Measurements from ENCODE around the gene CXXC4.

DNA sequence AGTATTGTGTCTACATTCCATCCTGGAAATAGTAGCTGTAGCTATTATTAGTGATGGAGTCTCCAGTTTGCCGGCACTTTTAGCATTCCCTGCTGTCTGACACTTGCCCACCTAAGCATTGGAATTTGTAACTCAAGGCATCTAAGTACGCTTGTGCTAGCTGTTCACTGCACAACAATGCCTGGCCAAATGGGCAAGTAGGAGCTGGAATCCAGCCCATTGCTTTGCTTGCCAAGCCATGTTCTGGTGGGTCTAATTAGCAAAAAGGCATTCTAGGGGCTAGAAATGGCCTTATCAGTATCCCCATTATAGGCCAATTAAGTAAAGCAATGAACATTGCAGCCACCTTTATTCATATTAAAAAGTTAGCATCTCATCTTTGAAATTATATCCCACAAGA, 7.8 kb upstream of the CXXC4 start:
- TF ChIP-seq, protein P1, sequence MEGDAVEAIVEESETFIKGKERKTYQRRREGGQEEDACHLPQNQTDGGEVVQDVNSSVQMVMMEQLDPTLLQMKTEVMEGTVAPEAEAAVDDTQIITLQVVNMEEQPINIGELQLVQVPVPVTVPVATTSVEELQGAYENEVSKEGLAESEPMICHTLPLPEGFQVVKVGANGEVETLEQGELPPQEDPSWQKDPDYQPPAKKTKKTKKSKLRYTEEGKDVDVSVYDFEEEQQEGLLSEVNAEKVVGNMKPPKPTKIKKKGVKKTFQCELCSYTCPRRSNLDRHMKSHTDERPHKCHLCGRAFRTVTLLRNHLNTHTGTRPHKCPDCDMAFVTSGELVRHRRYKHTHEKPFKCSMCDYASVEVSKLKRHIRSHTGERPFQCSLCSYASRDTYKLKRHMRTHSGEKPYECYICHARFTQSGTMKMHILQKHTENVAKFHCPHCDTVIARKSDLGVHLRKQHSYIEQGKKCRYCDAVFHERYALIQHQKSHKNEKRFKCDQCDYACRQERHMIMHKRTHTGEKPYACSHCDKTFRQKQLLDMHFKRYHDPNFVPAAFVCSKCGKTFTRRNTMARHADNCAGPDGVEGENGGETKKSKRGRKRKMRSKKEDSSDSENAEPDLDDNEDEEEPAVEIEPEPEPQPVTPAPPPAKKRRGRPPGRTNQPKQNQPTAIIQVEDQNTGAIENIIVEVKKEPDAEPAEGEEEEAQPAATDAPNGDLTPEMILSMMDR (IDR thresholded peaks at IDR 0.05), result no peak
- no peak for TF ChIP-seq ZFX (IDR thresholded peaks at IDR 0.05; ENCODE audit: borderline replicate concordance)
